Mucosa of descending colon (tissue), 3 donors: Measurements from ENCODE around the gene IRF9. TPM values are rescaled to one million over a fixed set of nuclear protein-coding genes. Genes with fewer than 3 reads are reported as not detected.

ENCODE experiments used
- ATAC-seq: fragments of 200-7000 bp; cut with Tn5 transposase; one replicate; pipeline ENCODE4 v1.9.1; 2020; ENCODE audit warnings: mild to moderate bottlenecking, moderate library complexity
- DNase-seq, 3 donors: peaks; one replicate each; pipeline ENCODE4 v3.0.0-alpha.2; 2020
- H3K36me3 ChIP-seq: fragments of 200-600 bp; one replicate; pipeline ENCODE4 v1.8.0; 2021; ENCODE audit warnings: low read depth, mild to moderate bottlenecking
- H3K4me1 ChIP-seq: fragments of 200-600 bp; one replicate; pipeline ENCODE4 v1.8.0; 2021; ENCODE audit warnings: low read depth, mild to moderate bottlenecking
- H3K4me3 ChIP-seq: fragments of 200-600 bp; one replicate; pipeline ENCODE4 v1.8.0; 2021; ENCODE audit warnings: mild to moderate bottlenecking
- H3K9me3 ChIP-seq: fragments of 200-600 bp; one replicate; pipeline ENCODE4 v1.8.0; 2021; ENCODE audit warnings: mild to moderate bottlenecking
- CTCF ChIP-seq: fragments of 200-600 bp; IDR thresholded peaks from one replicate; pipeline ENCODE4 v1.8.0; 2022; ENCODE audit warnings: antibody characterized with exemption, mild to moderate bottlenecking
- intact Hi-C, 2 donors: fragments of 100-400 bp; cut with DNase I in 1 of 2; cut with micrococcal nuclease in 1 of 2; formaldehyde crosslinking; loops; one replicate each; pipeline versions ENCODE4 v1.11.0 to v1.11.1; 2022; cut with DNase I, micrococcal nuclease
- total RNA-seq, 3 donors: library from RNA; stranded (reverse); fragmentation: NEBNext Ultra II Directional in 2 of 3; extraction: Animal tissue kit (Norgen Biotek cat#: 25700) in 2 of 3; gene quantifications; one replicate each; pipeline versions ENCODE4 v1.2.1 to v1.2.4, GENCODE V29; 2021 to 2023
- donor health status: DM: no; HTN: no; CAD: no; lungs with moderate emphysema.
- donor health status: DM: no; HTN: no; CAD: no.
- donor health status: DM: no; HTN: yes; CAD: no.

The IRF9 gene
- total RNA-seq, 3 donors from 2014 or later: 78.7 to 119 (median 103) TPM

GRCh38 chr14:24129410-24129998 lies 31.6 kb upstream of the IRF9 start:
- H3K9me3 ChIP-seq: no peaks in the 10 kb centered on the region
- TF ChIP-seq CTCF: no peak
- ATAC-seq (no peak), DNase-seq (no peak)
- intact Hi-C loops: no loop called here
- H3K4me1 ChIP-seq: no peaks in the 10 kb centered on the region
- no peak overlapping the region for H3K4me3 ChIP-seq
- no peaks in the 10 kb centered on the region for H3K36me3 ChIP-seq

- no peaks in the 10 kb centered on the region for H3K9me3 ChIP-seq
- no peaks in the 10 kb centered on the region for H3K4me1 ChIP-seq
- DNase-seq (no peak), ATAC-seq (no peak)
- H3K4me3 ChIP-seq: no peak within 1 kb of the TSS
- no peaks in the 10 kb centered on the region for H3K36me3 ChIP-seq
- intact Hi-C loops: no loop called here
- no peak for TF ChIP-seq CTCF
Observed at GRCh38 chr14:24130380-24130716, 30.7 kb upstream of the IRF9 start, which contains the start of gene FITM1. Gene FITM1, plus strand, starts transcription at chr14:24130659. Its CDS starts 905 bp downstream, at chr14:24131564.

- no peaks in the 10 kb centered on the region for H3K9me3 ChIP-seq
- H3K4me1 ChIP-seq: no peaks in the 10 kb centered on the region
- intact Hi-C loops: no loop called here
- H3K4me3 ChIP-seq: no peak overlapping the region
- DNase-seq (no peak), ATAC-seq (no peak)
- no peaks in the 10 kb centered on the region for H3K36me3 ChIP-seq
- no peak for TF ChIP-seq CTCF
Observed at GRCh38 chr14:24130717-24131548, 30.1 kb upstream of the IRF9 start.

GRCh38 chr14:24131549-24131966 lies 29.5 kb upstream of the IRF9 start:
- DNase-seq (no peak), ATAC-seq (no peak)
- no peaks in the 10 kb centered on the region for H3K36me3 ChIP-seq

GRCh38 chr14:24132061-24132685 lies 28.9 kb upstream of the IRF9 start:
- Histone ChIP-seq H3K36me3 (no peaks in the 10 kb centered on the region), H3K9me3 (no peaks in the 10 kb centered on the region), H3K4me3 (no peak overlapping the region), H3K4me1 (peaks cover 6% of the 10 kb centered on the region)
- DNase-seq: peak in 1 of 3 donors; percentile 65
- intact Hi-C loops: no loop called here
- ATAC-seq: no peak
- TF ChIP-seq CTCF: no peak

More at GRCh38 chr14:24131549-24131966, 29.5 kb upstream of the IRF9 start:
- TF ChIP-seq CTCF: no peak
- Histone ChIP-seq H3K4me1 (peaks cover under 1% of the 10 kb centered on the region), H3K9me3 (no peaks in the 10 kb centered on the region), H3K4me3 (no peak overlapping the region)
- intact Hi-C loops: no loop called here
